Right lung (tissue), 5 donors: ENCODE data around the gene ZNF438. TPM values are rescaled to one million over a fixed set of nuclear protein-coding genes. Genes with fewer than 3 reads are reported as not detected.
A peak's percentile ranks its signal among the peaks of the same experiment; 100 is the strongest.
"Not testable (repeated sequence)": the region's sequence is repeated elsewhere in the genome, so short reads cannot be mapped to it uniquely, and the experiment has no call there.

Source experiments
- DNase-seq, 2 donors: peaks; one replicate each; pipeline ENCODE4 v3.0.0-alpha.2; 2013
- polyA plus RNA-seq, 5 donors: library from polyadenylated mRNA; unstranded; fragments of 120-200 nt; gene quantifications; one replicate each; pipeline versions ENCODE4 v1.2.1 to v1.2.3, GENCODE V29; 2013; ENCODE audit warnings: inconsistent platforms in 1 of 5, low replicate concordance in 1 of 5; ENCODE audit not compliant: insufficient read length in 5 of 5, insufficient read depth in 1 of 5

ZNF438 gene
- polyA plus RNA-seq, 5 donors = 9.9 to 12.4 (median 10.7) TPM

- no peak for DNase-seq
Observed at GRCh38 chr10:30943451-30943850, 88.2 kb downstream of the ZNF438 start.

- DNase-seq = peak in 1 of 2 donors; percentile 24
Observed at GRCh38 chr10:30940256-30940655, 91.4 kb downstream of the ZNF438 start.

- no peak for DNase-seq
Observed at GRCh38 chr10:30939643-30940251, 91.9 kb downstream of the ZNF438 start.

- DNase-seq = no peak
Observed at GRCh38 chr10:30935078-30935477, 96.6 kb downstream of the ZNF438 start.

GRCh38 chr10:30931094-30931493, 100.6 kb downstream of the ZNF438 start:
- no peak for DNase-seq

DNA sequence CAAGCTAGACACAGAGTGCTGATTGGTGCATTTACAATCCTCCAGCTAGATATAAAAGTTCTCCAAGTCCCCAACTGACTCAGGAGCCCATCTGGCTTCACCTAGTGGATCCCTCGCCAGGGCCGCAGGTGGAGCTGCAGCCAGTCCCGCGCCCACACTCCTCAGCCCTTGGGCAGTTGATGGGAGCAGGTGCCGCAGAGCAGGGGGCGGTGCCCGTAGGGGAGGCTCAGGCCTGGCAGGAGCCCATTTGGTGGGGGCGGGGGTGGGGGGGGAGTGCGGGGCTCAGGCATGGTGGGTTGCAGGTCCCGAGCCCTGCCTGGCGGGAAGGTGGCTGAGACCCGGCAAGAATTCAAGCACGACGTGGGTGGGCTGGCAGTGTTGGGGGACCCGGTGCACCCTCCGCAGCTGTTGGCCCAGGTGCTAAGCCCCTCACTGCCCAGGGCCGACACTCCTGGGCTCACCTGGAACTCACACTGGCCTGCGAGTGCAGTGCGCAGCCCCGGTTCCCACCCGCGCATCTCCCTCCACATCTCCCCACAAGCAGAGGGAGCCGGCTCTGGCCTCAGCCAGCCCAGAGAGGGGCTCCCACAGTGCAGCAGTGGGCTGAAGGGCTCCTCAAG, 101.7 kb downstream of the ZNF438 start:
- no peak for DNase-seq

- DNase-seq = not testable (repeated sequence)
Observed at GRCh38 chr10:30929311-30929729, 102.3 kb downstream of the ZNF438 start.

GRCh38 chr10:30928742-30929141, 102.9 kb downstream of the ZNF438 start:
- no peak for DNase-seq

GRCh38 chr10:30918651-30919050, 113.0 kb downstream of the ZNF438 start:
- DNase-seq = no peak

DNA sequence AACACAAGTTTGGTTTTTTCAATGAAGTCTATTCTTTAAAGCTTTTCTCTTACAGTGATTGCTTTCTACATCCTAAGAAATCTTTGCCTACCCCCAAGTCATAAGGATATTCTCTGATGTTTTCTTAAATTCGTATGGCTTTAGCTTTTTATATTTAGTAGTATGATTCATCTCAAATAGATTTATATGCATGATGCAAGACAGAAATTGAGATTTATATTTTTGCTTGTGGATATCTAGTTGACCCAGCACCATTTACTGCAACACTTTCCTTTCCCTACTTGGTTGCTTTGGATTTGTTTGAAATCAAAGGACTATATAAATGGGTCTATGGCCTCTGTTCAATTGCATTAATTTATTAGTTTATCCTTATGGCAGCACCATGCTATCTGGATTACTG, 113.9 kb downstream of the ZNF438 start:
- no peak for DNase-seq

DNA sequence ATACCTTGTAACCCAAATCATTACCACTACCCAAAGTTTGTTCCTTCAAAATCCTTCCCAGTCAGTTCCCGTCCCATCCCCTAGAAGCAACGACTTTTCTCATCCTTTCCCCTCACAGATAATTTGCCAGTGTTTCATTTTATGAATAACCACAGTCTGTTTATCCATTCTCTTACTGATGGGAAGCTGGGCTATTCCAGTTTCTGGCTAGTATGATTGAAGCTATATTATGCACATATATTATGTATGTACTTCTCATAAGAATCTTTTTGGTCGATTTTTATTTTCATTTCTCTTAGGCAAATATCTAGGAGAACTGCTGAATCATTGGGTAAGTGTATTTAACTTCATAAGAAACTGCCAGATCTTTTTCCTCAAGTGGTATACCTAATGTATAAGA, 114.6 kb downstream of the ZNF438 start:
- DNase-seq = no peak

DNA sequence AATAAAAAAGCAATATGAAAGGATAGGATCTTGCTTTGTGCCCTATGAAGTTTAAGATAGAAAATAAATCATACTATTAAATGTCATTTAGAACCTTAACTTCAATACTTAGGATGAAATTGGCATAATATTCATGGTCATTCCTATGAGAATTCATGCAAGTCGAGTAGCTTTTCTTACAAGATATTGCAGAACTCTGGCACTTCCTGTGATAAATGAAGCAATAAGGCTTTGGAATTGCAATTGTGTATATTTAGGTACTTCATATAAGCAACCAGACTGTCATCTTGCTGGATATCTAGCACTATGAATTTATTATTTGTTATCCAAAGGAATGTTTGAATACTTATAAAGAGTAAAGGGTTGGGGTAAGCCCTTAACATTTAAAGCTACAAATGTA, 116.5 kb downstream of the ZNF438 start:
- no peak for DNase-seq

DNA sequence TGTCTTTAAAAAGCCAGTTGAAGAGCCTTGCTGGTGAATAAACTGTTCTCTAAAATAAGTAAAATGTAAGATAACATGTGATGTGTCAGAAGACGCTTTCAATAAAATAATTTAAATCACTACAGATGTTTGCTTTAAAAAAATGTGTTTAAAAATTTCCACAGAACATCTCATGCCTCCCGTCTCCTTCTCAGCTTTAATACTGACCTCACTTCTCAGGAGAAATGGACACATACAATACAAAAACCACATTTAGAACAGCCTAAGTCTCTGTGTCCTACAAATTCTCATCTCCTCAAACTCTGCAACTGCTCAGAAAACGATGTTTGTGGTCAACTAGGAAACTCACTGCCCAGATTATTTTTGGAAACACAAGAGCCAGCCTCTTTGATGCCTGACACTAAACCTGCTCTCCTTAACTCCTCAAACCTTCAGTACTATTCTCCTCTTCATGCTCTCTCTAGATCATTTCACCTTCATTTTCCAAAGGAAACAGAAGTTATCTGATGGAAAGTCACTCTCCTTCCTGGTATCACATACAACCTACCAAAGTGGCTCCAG, 120.3 kb downstream of the ZNF438 start:
- DNase-seq = no peak

- no peak for DNase-seq
Observed at GRCh38 chr10:30903397-30904138, 128.1 kb downstream of the ZNF438 start.

DNA sequence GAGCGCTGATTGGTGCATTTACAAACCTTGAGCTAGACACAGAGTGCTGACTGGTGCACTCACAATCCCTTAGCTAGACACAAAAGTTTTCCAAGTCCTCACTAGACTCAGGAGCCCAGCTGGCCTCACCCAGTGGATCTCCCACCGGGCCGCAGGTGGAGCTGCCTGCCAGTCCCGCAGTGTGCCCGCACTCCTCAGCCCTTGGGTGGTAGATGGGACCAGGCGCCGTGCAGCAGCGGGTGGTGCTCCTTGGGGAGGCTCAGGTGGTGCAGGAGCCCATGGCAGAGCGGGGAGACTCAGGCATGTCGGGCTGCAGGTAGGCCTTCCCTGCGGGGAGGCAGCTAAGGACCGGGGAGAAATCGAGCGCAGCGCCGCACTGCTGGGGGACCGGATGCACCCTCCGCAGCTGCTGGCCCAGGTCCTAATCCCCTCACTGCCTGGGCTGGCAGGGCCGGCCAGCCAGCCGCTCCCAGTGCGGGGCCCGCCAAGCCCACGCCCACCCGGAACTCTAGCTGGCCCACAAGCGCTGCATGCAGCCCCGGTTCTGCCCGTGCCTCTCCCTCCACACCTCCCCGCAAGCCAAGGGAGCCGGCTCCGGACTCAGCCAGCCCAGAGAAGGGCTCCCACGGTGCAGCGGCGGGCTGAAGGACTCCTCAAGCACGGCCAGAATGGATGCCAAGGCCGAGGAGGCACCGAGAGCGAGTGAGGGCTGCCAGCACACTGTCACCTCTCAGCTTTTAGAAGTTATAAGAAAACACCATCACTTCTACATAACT, 128.9 kb downstream of the ZNF438 start:
- no peak for DNase-seq

DNA sequence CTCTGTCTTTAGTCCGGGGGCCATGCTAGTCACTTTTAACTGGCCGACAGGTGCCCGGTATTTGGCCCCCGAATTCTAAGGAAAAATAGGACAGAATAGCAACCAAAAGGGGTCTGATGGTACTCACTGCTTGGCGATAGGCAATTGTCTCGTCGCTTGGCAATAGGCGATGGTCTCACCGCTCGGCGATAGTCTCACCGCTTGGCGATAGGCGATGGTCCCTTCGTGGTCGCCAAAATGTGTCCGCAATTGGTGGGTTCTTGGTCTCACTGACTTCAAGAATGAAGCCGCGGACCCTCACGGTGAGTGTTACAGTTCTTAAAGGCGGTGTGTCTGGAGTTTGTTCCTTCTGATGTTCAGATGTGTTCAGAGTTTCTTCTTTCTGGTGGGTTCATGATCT, 130.2 kb downstream of the ZNF438 start:
- DNase-seq = not testable (repeated sequence)

- DNase-seq = no peak
Observed at GRCh38 chr10:30898964-30899363, 132.7 kb downstream of the ZNF438 start.

DNA sequence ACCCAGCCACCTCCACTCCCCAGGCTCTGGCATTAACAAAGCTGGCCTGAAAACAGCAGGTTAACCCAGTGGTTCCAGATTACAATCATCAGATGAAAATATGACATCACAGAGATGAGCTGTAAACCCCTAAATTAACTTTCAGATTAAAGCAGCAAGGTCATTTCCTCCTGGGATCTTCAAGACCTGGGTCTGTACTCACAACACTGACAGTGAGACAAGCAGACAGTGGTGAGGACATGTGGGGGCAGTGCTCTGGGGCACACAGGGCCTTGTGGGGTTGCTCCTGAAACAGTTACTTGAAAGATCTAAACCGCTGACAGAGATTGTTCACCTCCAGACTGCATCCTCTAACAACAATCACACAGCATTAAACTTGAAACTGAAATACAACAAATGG, 134.1 kb downstream of the ZNF438 start:
- no peak for DNase-seq

DNA sequence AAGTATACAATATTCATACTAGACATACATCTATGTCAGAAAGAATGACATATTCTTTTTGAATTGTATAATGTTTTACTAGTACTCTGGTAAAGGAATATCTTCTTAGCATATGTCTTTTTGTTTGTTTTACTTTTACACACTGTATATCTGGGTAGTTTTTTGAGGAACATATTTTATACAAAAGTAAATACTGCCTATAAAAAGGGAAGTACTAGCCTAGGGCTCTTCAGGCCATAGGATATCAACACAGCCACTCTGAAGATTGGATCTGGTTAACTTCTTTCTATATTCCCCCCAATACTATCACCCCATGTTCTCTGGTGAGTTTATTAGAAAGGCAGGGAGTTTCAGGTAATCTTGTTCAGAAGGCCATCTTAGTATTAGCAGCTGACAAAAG, 134.6 kb downstream of the ZNF438 start:
- DNase-seq = no peak

DNA sequence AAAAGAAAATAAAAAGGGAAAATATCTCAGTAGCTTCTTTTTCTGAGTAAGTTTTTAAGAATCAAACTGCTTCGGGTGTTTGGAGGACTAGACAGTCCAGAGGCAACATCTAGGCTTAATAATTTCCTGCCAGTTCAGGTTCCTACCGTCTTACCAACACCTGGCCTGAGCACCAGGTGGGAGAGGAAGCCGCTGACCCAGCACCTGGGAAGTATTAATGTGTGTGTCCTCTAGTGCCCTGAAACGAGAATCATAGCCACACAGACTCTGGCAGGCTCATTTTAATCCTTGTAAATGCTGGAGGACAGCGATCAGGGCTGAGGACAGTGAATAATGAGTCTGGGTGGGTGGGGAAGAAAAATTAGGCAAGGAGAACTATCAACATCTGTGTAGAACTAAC, 137.4 kb downstream of the ZNF438 start:
- no peak for DNase-seq

DNA sequence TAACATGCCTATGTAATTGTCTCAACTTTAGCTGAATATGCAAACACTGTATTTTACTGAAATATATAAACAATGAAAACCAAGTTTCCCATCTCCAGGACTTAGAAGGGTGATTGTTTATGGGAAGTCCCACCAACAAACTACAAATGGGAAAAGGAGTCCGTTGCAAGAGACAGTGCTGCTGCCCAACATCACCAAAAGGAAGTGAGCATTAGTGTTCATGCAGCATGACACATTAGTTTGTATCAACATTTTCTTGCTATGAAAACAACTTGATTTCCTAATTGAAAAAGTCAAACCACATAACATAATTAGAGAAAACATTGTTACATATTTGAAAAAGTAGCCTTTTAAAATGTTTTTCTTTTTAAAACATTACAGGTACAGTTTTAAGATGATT, 138.5 kb downstream of the ZNF438 start:
- DNase-seq = no peak

DNA sequence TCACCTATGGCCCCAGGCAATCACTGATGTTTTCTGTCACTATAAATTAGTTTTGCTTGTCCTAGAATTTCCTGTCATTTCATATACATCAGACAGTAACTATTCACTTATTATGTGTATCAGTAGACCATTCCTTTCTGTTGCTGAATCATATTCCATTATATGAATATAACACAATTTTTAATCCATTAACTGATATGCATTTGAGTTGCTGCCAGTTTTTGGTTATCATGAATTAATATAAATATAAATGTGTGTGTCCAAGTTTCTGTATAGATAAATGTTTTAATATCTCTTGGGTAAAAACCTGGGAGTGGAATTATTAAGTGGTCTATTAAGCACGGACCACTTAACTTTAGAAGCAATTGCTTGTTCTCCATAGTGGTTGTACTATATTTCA, 143.8 kb downstream of the ZNF438 start:
- DNase-seq = no peak
